Measurements from ENCODE around the gene JAK1. TPM values are rescaled to one million over a fixed set of nuclear protein-coding genes. Genes with fewer than 3 reads are reported as not detected.

The JAK1 gene
- total RNA-seq, 4 donors from 2014 or later, result 112 to 158 (median 135) TPM

GRCh38 chr1:64942118-64942517, 24.2 kb downstream of the JAK1 start:
- DNase-seq (ENCODE audit: extremely low spot score), result no peak
- H3K27me3 ChIP-seq, result no peaks in the 10 kb centered on the region
- intact Hi-C loops (cut with DNase I), result no loop called here
- H3K4me1 ChIP-seq, result peaks cover 28 to 46% (median 34%) of the 10 kb centered on the region in 4 donors
- TF ChIP-seq POLR2AphosphoS5 (IDR thresholded peaks at IDR 0.05) (no peak), CTCF (IDR thresholded peaks at IDR 0.05) (no peak), POLR2A (IDR thresholded peaks at IDR 0.05; ENCODE audit: low read depth) (no peak), EP300 (IDR thresholded peaks at IDR 0.05) (no peak)
- H3K36me3 ChIP-seq, result no peaks in the 10 kb centered on the region
- no peak overlapping the region for H3K4me3 ChIP-seq
- 89% methylated on average over 4 of the region's 4 CpGs for WGBS
- no peak overlapping the region for H3K27ac ChIP-seq (replicated peaks in 1 of 4)
- H3K9me3 ChIP-seq, result no peaks in the 10 kb centered on the region

- no peak for DNase-seq (ENCODE audit: extremely low spot score)
- H3K4me1 ChIP-seq, result peaks cover 33 to 49% (median 39%) of the 10 kb centered on the region in 4 donors
- intact Hi-C loops (cut with DNase I), result no loop called here
- H3K27me3 ChIP-seq, result no peaks in the 10 kb centered on the region
- WGBS, result 62% methylated on average over 5 of the region's 5 CpGs
- no peak overlapping the region for H3K27ac ChIP-seq (replicated peaks in 1 of 4)
- H3K4me3 ChIP-seq, result no peak overlapping the region
- no peaks in the 10 kb centered on the region for H3K36me3 ChIP-seq
- no peaks in the 10 kb centered on the region for H3K9me3 ChIP-seq
- no peak for TF ChIP-seq POLR2A (IDR thresholded peaks at IDR 0.05; ENCODE audit: low read depth)
- TF ChIP-seq CTCF (IDR thresholded peaks at IDR 0.05), result no peak
- no peak for TF ChIP-seq EP300 (IDR thresholded peaks at IDR 0.05)
- no peak for TF ChIP-seq POLR2AphosphoS5 (IDR thresholded peaks at IDR 0.05)
These were observed 24.8 kb downstream of the JAK1 start for GRCh38 chr1:64941461-64942117.

GRCh38 chr1:64940025-64940424, 26.3 kb downstream of the JAK1 start:
- TF ChIP-seq POLR2AphosphoS5 (IDR thresholded peaks at IDR 0.05) (no peak), EP300 (IDR thresholded peaks at IDR 0.05) (no peak), CTCF (IDR thresholded peaks at IDR 0.05) (no peak), POLR2A (IDR thresholded peaks at IDR 0.05; ENCODE audit: low read depth) (no peak)
- no peak overlapping the region for H3K27ac ChIP-seq (replicated peaks in 1 of 4)
- no peak for DNase-seq (ENCODE audit: extremely low spot score)
- H3K36me3 ChIP-seq, result no peaks in the 10 kb centered on the region
- H3K9me3 ChIP-seq, result no peaks in the 10 kb centered on the region
- peaks cover 35 to 55% (median 47%) of the 10 kb centered on the region in 4 donors for H3K4me1 ChIP-seq
- no peaks in the 10 kb centered on the region for H3K27me3 ChIP-seq
- 91% methylated on average over 3 of the region's 3 CpGs for WGBS
- no peak overlapping the region for H3K4me3 ChIP-seq
- intact Hi-C loops (cut with DNase I), result no loop called here

GRCh38 chr1:64938991-64939390, 27.4 kb downstream of the JAK1 start:
- H3K27me3 ChIP-seq, result no peaks in the 10 kb centered on the region
- no peaks in the 10 kb centered on the region for H3K36me3 ChIP-seq
- intact Hi-C loops (cut with DNase I), result no loop called here
- 82% methylated on average over 2 of the region's 2 CpGs for WGBS
- no peak overlapping the region for H3K4me3 ChIP-seq
- H3K9me3 ChIP-seq, result no peaks in the 10 kb centered on the region
- peaks cover 45 to 65% (median 57%) of the 10 kb centered on the region in 4 donors for H3K4me1 ChIP-seq
- no peak for DNase-seq (ENCODE audit: extremely low spot score)
- TF ChIP-seq POLR2AphosphoS5 (IDR thresholded peaks at IDR 0.05) (no peak), EP300 (IDR thresholded peaks at IDR 0.05) (no peak), CTCF (IDR thresholded peaks at IDR 0.05) (no peak), POLR2A (IDR thresholded peaks at IDR 0.05; ENCODE audit: low read depth) (no peak)
- H3K27ac ChIP-seq (replicated peaks in 1 of 4), result no peak overlapping the region

- TF ChIP-seq POLR2A (IDR thresholded peaks at IDR 0.05; ENCODE audit: low read depth) (no peak), EP300 (IDR thresholded peaks at IDR 0.05) (no peak), POLR2AphosphoS5 (IDR thresholded peaks at IDR 0.05) (no peak), CTCF (IDR thresholded peaks at IDR 0.05) (no peak)
- 79% methylated on average over 1 of the region's 1 CpG for WGBS
- Histone ChIP-seq H3K9me3 (no peaks in the 10 kb centered on the region), H3K27me3 (no peaks in the 10 kb centered on the region), H3K4me1 (peaks cover 47 to 71% (median 57%) of the 10 kb centered on the region in 4 donors), H3K36me3 (no peaks in the 10 kb centered on the region), H3K4me3 (no peak overlapping the region), H3K27ac (replicated peaks in 1 of 4) (no peak overlapping the region)
- intact Hi-C loops (cut with DNase I), result no loop called here
- DNase-seq (ENCODE audit: extremely low spot score), result no peak
These were observed 29.4 kb downstream of the JAK1 start for GRCh38 chr1:64936956-64937355.

Measured in esophagus muscularis mucosa (tissue), 4 donors.